OCI-LY3 (cell line): ENCODE results near the gene CSH1.
"Not testable (repeated sequence)": the region's sequence is repeated elsewhere in the genome, so short reads cannot be mapped to it uniquely, and the experiment has no call there.

Source experiments
- H2AFZ ChIP-seq: fragments of 200-600, 300-600 bp; shearing (Covaris generic); 2 replicates; pipeline ENCODE4 v1.6.0; 2014; ENCODE audit warnings: antibody characterized with exemption, low read depth, low read length
- H3K27ac ChIP-seq: fragments of 200-600, 300-600 bp; sonication (generic); 2 replicates; pipeline ENCODE4 v1.5.1; 2014; ENCODE audit warnings: mild to moderate bottlenecking, low read length, moderate library complexity, mixed read lengths
- H3K27me3 ChIP-seq: fragments of 200-600, 300-600 bp; sonication (generic); 2 replicates; pipeline ENCODE4 v1.6.1; 2014; ENCODE audit warnings: low read depth, low read length, mixed read lengths
- H3K36me3 ChIP-seq: fragments of 200-600, 300-600 bp; sonication (generic); replicated peaks from 2 replicates; pipeline ENCODE3; 2014; ENCODE audit warnings: low read depth, low read length, mixed read lengths
- H3K4me1 ChIP-seq: fragments of 300-600, 200-600 bp; sonication (generic); 2 replicates; pipeline ENCODE4 v1.6.1; 2014; ENCODE audit warnings: low read length, mixed read lengths
- H3K4me2 ChIP-seq: fragments of 200-600, 300-600 bp; sonication (generic); 2 replicates; pipeline ENCODE4 v1.6.1; 2014; ENCODE audit warnings: low read length, mixed read lengths
- H3K4me3 ChIP-seq: fragments of 300-600, 200-600 bp; sonication (generic); 2 replicates; pipeline ENCODE4 v1.5.1; 2014; ENCODE audit warnings: antibody characterized with exemption, mild to moderate bottlenecking, low read length, moderate library complexity
- H3K79me2 ChIP-seq: fragments of 300-600, 200-600 bp; shearing (Covaris generic); 2 replicates; pipeline ENCODE4 v1.6.1; 2014; ENCODE audit warnings: mild to moderate bottlenecking, low read length, mixed read lengths
- H3K9ac ChIP-seq: fragments of 300-600, 200-600 bp; shearing (Covaris generic); 2 replicates; pipeline ENCODE4 v1.6.0; 2014; ENCODE audit warnings: mild to moderate bottlenecking, low read length, moderate library complexity
- H3K9me3 ChIP-seq: fragments of 200-600, 300-600 bp; shearing (Covaris generic); 2 replicates; pipeline ENCODE4 v1.6.1; 2014; ENCODE audit warnings: low read length, mixed read lengths; ENCODE audit not compliant: insufficient read depth
- H4K20me1 ChIP-seq: fragments of 200-600, 300-600 bp; sonication (generic); 2 replicates; pipeline ENCODE4 v1.6.1; 2016; ENCODE audit warnings: low read length, mixed read lengths; ENCODE audit not compliant: insufficient read depth
- CTCF ChIP-seq: fragments of 200-600, 300-600 bp; sonication (generic); IDR thresholded peaks from 2 replicates; pipeline ENCODE4 v1.5.1; 2014; ENCODE audit warnings: antibody characterized with exemption, low read length, low read depth
- EZH2phosphoT487 ChIP-seq: fragments of 200-600 bp; shearing (Covaris generic); IDR thresholded peaks from 2 replicates; pipeline ENCODE4 v1.6.1; 2018; ENCODE audit warnings: antibody characterized with exemption, mixed run types, low read depth

CSH1 gene

DNA sequence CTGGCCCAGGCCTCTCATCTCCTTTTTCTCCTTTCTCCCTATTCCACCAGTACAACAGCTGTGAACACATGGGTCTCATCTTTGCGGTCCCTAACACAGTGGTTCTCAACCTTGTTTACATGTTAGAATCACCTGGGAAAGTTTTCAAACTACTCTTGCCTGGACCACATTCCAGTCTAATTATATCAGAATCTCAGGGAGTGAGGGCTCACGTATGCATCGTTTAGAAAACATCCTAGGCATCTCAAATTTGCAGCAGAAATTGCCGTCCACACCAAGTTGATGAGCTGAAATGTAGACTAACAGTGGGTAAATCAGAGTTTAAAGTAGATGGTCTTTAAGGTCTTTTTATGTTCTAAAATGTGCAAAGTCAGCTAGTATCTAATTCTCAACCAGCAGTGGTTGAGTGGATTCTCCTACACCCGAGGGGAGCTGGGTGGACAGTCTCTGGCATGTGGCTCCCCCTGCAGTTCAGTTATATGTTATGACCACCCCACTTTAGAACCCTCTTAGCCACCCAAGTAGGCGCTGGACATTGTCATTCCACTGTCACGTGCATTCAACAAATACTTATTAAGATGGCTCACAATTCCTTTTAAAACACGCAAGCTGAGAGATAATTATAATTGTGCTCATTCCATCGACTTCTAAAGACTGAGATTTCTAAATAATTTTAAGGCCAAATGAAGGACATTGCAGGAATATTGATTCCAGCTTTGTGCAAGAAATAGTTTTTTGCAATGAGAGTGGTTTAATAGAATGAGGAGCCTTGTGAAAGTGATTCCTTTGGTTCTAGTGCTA is 26.7 kb downstream of the CSH1 start:
- H3K27me3 ChIP-seq, H3K4me3 ChIP-seq, H3K27ac ChIP-seq, H3K9me3 ChIP-seq, H4K20me1 ChIP-seq, H3K36me3 ChIP-seq, H3K4me1 ChIP-seq, H3K9ac ChIP-seq, H3K79me2 ChIP-seq, H2AFZ ChIP-seq, H3K4me2 ChIP-seq: not testable (repeated sequence)
- peak; percentile 18; the same call in 1 of the 2 replicates for TF ChIP-seq CTCF

DNA sequence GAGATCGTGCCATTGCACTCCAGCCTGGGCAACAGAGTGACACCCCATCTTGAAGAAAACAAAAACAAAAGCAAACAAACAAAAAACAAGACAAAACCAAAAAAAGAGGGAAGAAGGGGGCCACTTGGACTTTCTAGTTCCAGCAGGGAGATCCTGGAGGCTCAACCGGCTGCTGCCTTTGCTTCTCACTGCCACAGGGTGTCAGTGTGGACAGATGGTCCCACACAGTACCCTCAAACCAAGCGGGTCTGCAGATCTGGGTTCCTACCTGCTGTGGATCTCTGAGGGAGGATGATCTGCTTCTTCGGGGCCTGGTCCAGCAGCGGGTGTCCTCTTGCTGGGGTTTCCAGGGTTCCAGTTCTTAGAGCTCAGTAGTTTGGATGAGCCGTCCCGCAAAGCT is 29.7 kb downstream of the CSH1 start:
- H4K20me1 ChIP-seq, H3K4me1 ChIP-seq, H3K36me3 ChIP-seq, H3K9me3 ChIP-seq, H3K27ac ChIP-seq, H3K27me3 ChIP-seq, H3K9ac ChIP-seq, H3K79me2 ChIP-seq: not testable (repeated sequence)
- Histone ChIP-seq H2AFZ (peak overlapping the region; percentile 89; the same call in 1 of the 2 replicates), H3K4me2 (peak overlapping the region; percentile 60; the same call in 1 of the 2 replicates), H3K4me3 (peak overlapping the region; percentile 40; the same call in 1 of the 2 replicates)

DNA sequence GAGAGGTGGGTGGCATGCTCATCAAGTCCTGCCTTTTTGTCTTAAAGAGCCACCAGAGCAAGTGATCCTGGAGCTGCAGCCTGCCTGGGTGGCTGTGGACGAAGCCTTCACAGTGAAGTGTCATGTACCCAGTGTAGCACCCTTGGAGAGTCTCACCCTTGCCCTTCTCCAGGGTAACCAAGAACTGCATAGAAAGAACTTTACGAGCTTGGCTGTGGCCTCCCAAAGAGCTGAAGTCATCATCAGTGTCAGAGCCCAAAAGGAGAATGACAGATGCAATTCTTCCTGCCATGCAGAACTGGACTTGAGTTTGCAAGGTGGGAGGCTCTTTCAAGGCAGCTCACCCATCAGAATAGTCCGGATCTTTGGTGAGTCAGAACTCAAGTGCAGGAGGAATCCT is 37.1 kb downstream of the CSH1 start:
- Histone ChIP-seq H3K9ac (no peak overlapping the region), H3K27me3 (peaks cover 16% of the 10 kb centered on the region), H4K20me1 (no peaks in the 10 kb centered on the region), H3K4me1 (no peaks in the 10 kb centered on the region), H3K9me3 (no peaks in the 10 kb centered on the region), H3K4me3 (no peak overlapping the region), H3K36me3 (no peaks in the 10 kb centered on the region), H3K4me2 (no peak overlapping the region), H3K79me2 (no peaks in the 10 kb centered on the region), H3K27ac (no peak overlapping the region), H2AFZ (no peak overlapping the region)
- TF ChIP-seq EZH2phosphoT487 (no peak), CTCF (no peak)

DNA sequence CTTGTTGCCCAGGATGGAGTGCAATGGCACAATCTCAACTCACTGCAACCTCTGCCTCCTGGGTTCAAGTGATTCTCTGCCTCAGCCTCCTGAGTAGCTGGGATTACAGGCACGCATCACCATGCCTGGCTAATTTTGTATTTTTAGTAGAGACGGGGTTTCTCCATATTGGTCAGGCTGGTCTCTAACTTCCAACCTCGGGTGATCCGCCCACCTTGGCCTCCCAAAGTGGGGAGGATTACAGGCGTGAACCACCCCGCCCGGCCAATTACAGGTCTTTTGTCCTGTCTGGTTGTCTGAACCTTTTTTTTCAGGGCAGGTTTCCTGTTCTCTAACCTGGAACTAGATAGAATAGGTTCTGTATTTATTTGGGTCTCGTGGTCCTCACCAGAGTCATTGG is 39.9 kb downstream of the CSH1 start:
- not testable (repeated sequence) for H4K20me1 ChIP-seq, H3K9me3 ChIP-seq, H3K79me2 ChIP-seq, H3K4me1 ChIP-seq, H3K4me3 ChIP-seq, H3K4me2 ChIP-seq, H3K36me3 ChIP-seq, H2AFZ ChIP-seq, H3K9ac ChIP-seq, H3K27ac ChIP-seq
- H3K27me3 ChIP-seq: peaks cover 20% of the 10 kb centered on the region

- H4K20me1 ChIP-seq: no peaks in the 10 kb centered on the region
- no peaks in the 10 kb centered on the region for H3K4me1 ChIP-seq
- H3K27me3 ChIP-seq: peaks cover 18% of the 10 kb centered on the region
- no peak overlapping the region for H3K4me2 ChIP-seq
- no peaks in the 10 kb centered on the region for H3K36me3 ChIP-seq
- no peak overlapping the region for H3K4me3 ChIP-seq
- H3K79me2 ChIP-seq: no peaks in the 10 kb centered on the region
- no peaks in the 10 kb centered on the region for H3K9me3 ChIP-seq
- H3K9ac ChIP-seq: no peak overlapping the region
- H2AFZ ChIP-seq: no peak overlapping the region
- TF ChIP-seq EZH2phosphoT487: no peak
- no peak for TF ChIP-seq CTCF
- H3K27ac ChIP-seq: no peak overlapping the region
Measured at GRCh38 chr17:63855185-63855584, 41.2 kb downstream of the CSH1 start.
